K562 (cell line): ENCODE data around the gene SYNGR3. TPM values are rescaled to one million over a fixed set of nuclear protein-coding genes. Genes with fewer than 3 reads are reported as not detected.

Experiments
- ATAC-seq: fragments of 200-7000 bp; cut with Tn5 transposase; 3 replicates; pipeline ENCODE4 v1.9.1; 2020; ENCODE audit warnings: moderate library complexity
- BruUV-seq: library from RNA; stranded (reverse); fragments of 400-500 nt; replicated peaks from 2 replicates; lab custom pipeline; 2021; lab: Mats Ljungman, UMichigan
- CTCF ChIA-PET: fragments of 300-600 bp; formaldehyde crosslinking; extraction: SDS; loops from one replicate; lab custom pipeline; 2021; ENCODE audit warnings: low intra/inter-chr PET ratio; lab: Yijun Ruan, JAX
- POLR2A ChIA-PET: fragments of 300-600, 350-650 bp; sonication (Branson Sonifier 250); formaldehyde crosslinking; extraction: SDS; loops from one replicate; lab custom pipeline; 2021; ENCODE audit warnings: antibody characterized with exemption, inconsistent platforms; lab: Yijun Ruan, JAX
- DNase-seq, 4 experiments: peaks; one replicate each; pipeline versions ENCODE4 v3.0.0 to v3.0.0-alpha.2; 2011 to 2018; ENCODE audit warnings: low spot score in 3 of 4, mixed read lengths in 3 of 4; ENCODE audit errors: extremely low read depth in 1 of 4
- FAIRE-seq: peaks from 2 replicates; lab custom pipeline; 2011; peaks lifted over from hg19 to GRCh38; lab: Jason Lieb, UNC
- H2AFZ ChIP-seq: 2 replicates; pipeline ENCODE4 v1.6.0; 2011; ENCODE audit warnings: low read depth, low read length, control low read depth, inconsistent platforms
- H3K27ac ChIP-seq: fragments of 200-600 bp; 3 replicates; pipeline ENCODE4 v1.8.0; 2011; ENCODE audit warnings: low read depth, mild to moderate bottlenecking, control low read depth, inconsistent platforms, low read length, moderate library complexity, mixed read lengths; ENCODE audit errors: extremely low read depth
- H3K27me3 ChIP-seq, 2 experiments: fragments of 300-600 bp in 1 of 2; 2 replicates in 1 of 2; 3 replicates in 1 of 2; pipeline versions ENCODE4 v1.6.0 to v1.8.0; 2011; ENCODE audit warnings: inconsistent platforms in 2 of 2, low read length in 2 of 2, mild to moderate bottlenecking in 1 of 2, mixed read lengths in 1 of 2, moderate library complexity in 1 of 2; ENCODE audit not compliant: control insufficient read depth in 2 of 2, insufficient read depth in 2 of 2
- H3K36me3 ChIP-seq: fragments of 300-600 bp; 3 replicates; pipeline ENCODE4 v1.8.0; 2011; ENCODE audit warnings: mild to moderate bottlenecking, low read length, inconsistent platforms; ENCODE audit not compliant: control insufficient read depth, insufficient read depth
- H3K4me1 ChIP-seq, 2 experiments: fragments of 200-600 bp in 1 of 2; replicated peaks in 1 of 2; 2 replicates in 1 of 2; 3 replicates in 1 of 2; pipeline versions ENCODE4 v1.5.1 to v1.8.0; 2011; ENCODE audit warnings: inconsistent platforms in 2 of 2, low read length in 2 of 2, mild to moderate bottlenecking in 1 of 2, mixed read lengths in 1 of 2, moderate library complexity in 1 of 2; ENCODE audit not compliant: control insufficient read depth in 2 of 2, insufficient read depth in 2 of 2
- H3K4me2 ChIP-seq: 2 replicates; pipeline ENCODE4 v1.6.1; 2011; ENCODE audit warnings: low read length, control low read depth, inconsistent platforms, mixed read lengths; ENCODE audit not compliant: insufficient read depth
- H3K4me3 ChIP-seq: fragments of 200-600 bp; sonication (generic), shearing (Covaris generic); 2 replicates; pipeline ENCODE4 v1.5.1; 2016; ENCODE audit warnings: control low read depth, inconsistent platforms
- H3K79me2 ChIP-seq: fragments of 200-600 bp; 3 replicates; pipeline ENCODE4 v1.8.0; 2011; ENCODE audit warnings: low read length, inconsistent platforms; ENCODE audit not compliant: control insufficient read depth, insufficient read depth
- H3K9ac ChIP-seq, 2 experiments: 2 replicates each; pipeline versions ENCODE4 v1.6.0 to v1.6.1; 2011; ENCODE audit warnings: low read depth in 2 of 2, low read length in 2 of 2, control low read depth in 1 of 2, inconsistent platforms in 1 of 2, mild to moderate bottlenecking in 1 of 2, mixed read lengths in 1 of 2; ENCODE audit not compliant: insufficient read depth in 1 of 2
- H3K9me1 ChIP-seq: one replicate; pipeline ENCODE4 v1.6.0; 2011; ENCODE audit warnings: inconsistent platforms, mild to moderate bottlenecking, low read length, moderate library complexity; ENCODE audit not compliant: control insufficient read depth, insufficient read depth
- H3K9me3 ChIP-seq: replicated peaks from 2 replicates; pipeline ENCODE4 v1.5.1; 2011; ENCODE audit warnings: low read depth, low read length, inconsistent platforms; ENCODE audit not compliant: control insufficient read depth, insufficient read depth
- H4K20me1 ChIP-seq: replicated peaks from 2 replicates; pipeline ENCODE4 v1.6.1; 2011; ENCODE audit warnings: low read length, inconsistent platforms, mixed read lengths; ENCODE audit not compliant: control insufficient read depth, insufficient read depth
- BCOR ChIP-seq: fragments of 450-650 bp; IDR thresholded peaks from 2 replicates; pipeline ENCODE4 v1.6.1; 2016
- FOS ChIP-seq: IDR thresholded peaks from 3 replicates; pipeline ENCODE4 v1.6.1; 2011; ENCODE audit not compliant: insufficient read length; ENCODE audit errors: extremely low read depth
- HDAC2 ChIP-seq: fragments of 450-650 bp; IDR thresholded peaks from 2 replicates; pipeline ENCODE4 v1.6.1; 2016; ENCODE audit warnings: mild to moderate bottlenecking
- KDM1A ChIP-seq, 2 experiments: fragments of 450-650 bp; IDR thresholded peaks; 2 replicates each; pipeline ENCODE4 v1.6.1; 2016; ENCODE audit warnings: mild to moderate bottlenecking in 2 of 2
- KLF6 ChIP-seq: fragments of 250-450 bp; sonication (Bioruptor Pico); IDR thresholded peaks from 2 replicates; pipeline ENCODE4 v1.4.0; 2020; ENCODE audit warnings: mild to moderate bottlenecking, moderate library complexity, borderline replicate concordance
- NBN ChIP-seq: fragments of 450-650 bp; IDR thresholded peaks from 2 replicates; pipeline ENCODE4 v1.6.1; 2016; ENCODE audit warnings: low read depth, mild to moderate bottlenecking
- NR2F6 ChIP-seq: fragments of 450-650 bp; formaldehyde crosslinking; IDR thresholded peaks from 2 replicates; pipeline ENCODE4 v1.4.0; 2020; ENCODE audit warnings: mild to moderate bottlenecking
- SOX6 ChIP-seq: fragments of 450-650 bp; IDR thresholded peaks from 2 replicates; pipeline ENCODE4 v1.6.1; 2014; ENCODE audit warnings: mild to moderate bottlenecking
- ZFP36 ChIP-seq: fragments of 150-350 bp; IDR thresholded peaks from 2 replicates; pipeline ENCODE4 v1.6.1; 2018; ENCODE audit warnings: low read length, low read depth; ENCODE audit not compliant: partially characterized antibody
- ZNF436 ChIP-seq: fragments of 250-450, 450-650 bp; sonication (Bioruptor Pico); formaldehyde crosslinking; IDR thresholded peaks from 2 replicates; pipeline ENCODE4 v1.7.0; 2020; ENCODE audit warnings: mild to moderate bottlenecking
- ZNF583 ChIP-seq: fragments of 250-450 bp; sonication (Bioruptor Pico); IDR thresholded peaks from 2 replicates; pipeline ENCODE4 v1.4.0; 2020
- WGBS: fragments of 100-300 bp; shearing (Covaris generic); methylation state at CpG from one replicate; pipeline ENCODE4 v1.1.6; 2016; ENCODE audit warnings: low coverage, mixed read lengths; ENCODE audit not compliant: insufficient coverage; ENCODE audit errors: missing lambda C conversion rate; 5-methylcytosine and 5-hydroxymethylcytosine counted together
- in situ Hi-C: fragments of 300-500 bp; cut with MboI; formaldehyde crosslinking; loops from 4 replicates; pipeline ENCODE4 v1.15.0; 2018; ENCODE audit warnings: inconsistent platforms, mixed read lengths
- intact Hi-C: fragments of 100-400 bp; cut with micrococcal nuclease; formaldehyde crosslinking; loops from 2 replicates; pipeline ENCODE4 v1.14.2; 2022
- polyA plus RNA-seq, 8 experiments: library from polyadenylated mRNA; depleted of rRNA in 4 of 8; stranded (reverse) in 5 of 8; unstranded in 3 of 8; fragments of >200 nt; fragmentation: Nextera tagmentation in 2 of 8; fragmentation: Illumina TruSeq in 1 of 8; extraction: Ambion mirVana in 2 of 8; extraction: Trizol in 1 of 8; gene quantifications; 2 replicates each; pipeline versions ENCODE4 v1.2.1 to v1.2.3, GENCODE V29; 2011 to 2014; ENCODE audit warnings: inconsistent platforms in 1 of 8, missing spikeins in 1 of 8
- total RNA-seq, 7 experiments: library from RNA; depleted of rRNA in 6 of 7; stranded (reverse); fragments of >200 nt in 6 of 7; fragmentation: Illumina TruSeq in 2 of 7; extraction: Trizol in 2 of 7; gene quantifications; 2 replicates each; pipeline versions ENCODE4 v1.2.1 to v1.2.3, GENCODE V29; 2011 to 2021; ENCODE audit warnings: low replicate concordance in 1 of 7
- TF ChIP-seq, protein P1 (sequence below): sonication (generic); formaldehyde crosslinking; IDR thresholded peaks from 2 replicates; pipeline ENCODE4 v1.8.1; 2023; ENCODE audit warnings: mild to moderate bottlenecking, missing genetic modification reagents

Gene SYNGR3
- total and polyA plus RNA-seq, 9 of the 15 experiments (the other 6 are each of a cell fraction or from before 2014, with no cell fraction given) = 3.7 to 69.2 (median 36.3) TPM

GRCh38 chr16:1958715-1959268, 31.0 kb upstream of the SYNGR3 start:
- no peaks in the 10 kb centered on the region for H3K9me1 ChIP-seq
- ATAC-seq (no peak), DNase-seq (no peak), FAIRE-seq (peak; percentile 35)
- H4K20me1 ChIP-seq = peaks cover 31% of the 10 kb centered on the region
- H3K27ac ChIP-seq = peak overlapping the region; percentile 58; the same call in 2 of the 3 replicates
- H3K4me2 ChIP-seq = peak overlapping the region; percentile 100
- peak overlapping the region; percentile 65 for H3K4me3 ChIP-seq
- BruUV-seq = no TSS peak
- TF ChIP-seq ZNF436 (CRISPR knock-in tag) (peak; percentile 77), NR2F6 (no peak), NBN (0 out of 2 replicates have a peak, but pooled peaks have one; percentile 24), KDM1A (IDR thresholded peaks at IDR 0.05) (peak; percentile 42 to 62; a peak in 2 of 4 replicates), BCOR (peak; percentile 91), SOX6 (no peak), KLF6 (CRISPR knock-in tag) (no peak), ZNF583 (no peak), ZFP36 (peak; percentile 96), FOS (no peak), HDAC2 (peak; percentile 24; the same call in 1 of the 2 replicates)
- TF ChIP-seq, protein P1, sequence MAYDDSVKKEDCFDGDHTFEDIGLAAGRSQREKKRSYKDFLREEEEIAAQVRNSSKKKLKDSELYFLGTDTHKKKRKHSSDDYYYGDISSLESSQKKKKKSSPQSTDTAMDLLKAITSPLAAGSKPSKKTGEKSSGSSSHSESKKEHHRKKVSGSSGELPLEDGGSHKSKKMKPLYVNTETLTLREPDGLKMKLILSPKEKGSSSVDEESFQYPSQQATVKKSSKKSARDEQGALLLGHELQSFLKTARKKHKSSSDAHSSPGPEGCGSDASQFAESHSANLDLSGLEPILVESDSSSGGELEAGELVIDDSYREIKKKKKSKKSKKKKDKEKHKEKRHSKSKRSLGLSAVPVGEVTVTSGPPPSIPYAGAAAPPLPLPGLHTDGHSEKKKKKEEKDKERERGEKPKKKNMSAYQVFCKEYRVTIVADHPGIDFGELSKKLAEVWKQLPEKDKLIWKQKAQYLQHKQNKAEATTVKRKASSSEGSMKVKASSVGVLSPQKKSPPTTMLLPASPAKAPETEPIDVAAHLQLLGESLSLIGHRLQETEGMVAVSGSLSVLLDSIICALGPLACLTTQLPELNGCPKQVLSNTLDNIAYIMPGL (CRISPR knock-in tag) = 0 out of 2 replicates have a peak, but pooled peaks have one; percentile 21
- peaks cover 45% of the 10 kb centered on the region for H3K79me2 ChIP-seq
- H3K36me3 ChIP-seq = peaks cover 34% of the 10 kb centered on the region
- H3K27me3 ChIP-seq = no peaks in the 10 kb centered on the region
- intact Hi-C loops = no loop called here
- ChIA-PET CTCF (interaction anchor here (0.6 kb wide), 1 partner anchor 98 kb away, joined by 3 read pairs; no protein-coding TSS in a partner anchor), POLR2A (no interaction called here)
- H3K9ac ChIP-seq = peak overlapping the region; percentile 75 to 94
- H2AFZ ChIP-seq = peak overlapping the region; percentile 96
- in situ Hi-C loops = no loop called here
- 39% methylated on average over 13 of the region's 14 CpGs for WGBS
- H3K9me3 ChIP-seq = no peaks in the 10 kb centered on the region
- peaks cover 8 to 52% of the 10 kb centered on the region in 2 experiments; a peak in 4 of 5 replicates for H3K4me1 ChIP-seq
